ENCODE results near the gene STK38L. TPM values are rescaled to one million over a fixed set of nuclear protein-coding genes. Genes with fewer than 3 reads are reported as not detected.

STK38L gene
- polyA plus RNA-seq, 2 of the 4 experiments (the other 2 are of a cell fraction), result 17.3 to 32.2 TPM

- FAIRE-seq, result no peak
- TF ChIP-seq KDM1A (IDR thresholded peaks at IDR 0.05; ENCODE audit: low read depth), result no peak
- TF ChIP-seq PHF8 (IDR thresholded peaks at IDR 0.05; ENCODE audit: borderline replicate concordance, low read depth), result no peak
- no peak for TF ChIP-seq SMC3 (IDR thresholded peaks at IDR 0.05)
- TF ChIP-seq ZC3H11A (IDR thresholded peaks at IDR 0.05), result no peak
- no peak for TF ChIP-seq HEYL (CRISPR knock-in tag; IDR thresholded peaks at IDR 0.05)
- no peak for TF ChIP-seq JUN (IDR thresholded peaks at IDR 0.05)
- TF ChIP-seq CHD4 (IDR thresholded peaks at IDR 0.05; ENCODE audit: borderline replicate concordance), result no peak
- no peak for TF ChIP-seq KDM5A (IDR thresholded peaks at IDR 0.05)
- no peak for TF ChIP-seq NFE2L2 (conservative IDR thresholded peaks at IDR 0.05; ENCODE audit: low read length)
- TF ChIP-seq ZNF302 (CRISPR knock-in tag; IDR thresholded peaks at IDR 0.05), result no peak
- TF ChIP-seq BHLHE40 (IDR thresholded peaks at IDR 0.05; ENCODE audit: low read depth, low read length), result no peak
- no peak for TF ChIP-seq HOXB13 (CRISPR knock-in tag; IDR thresholded peaks at IDR 0.05; ENCODE audit: low read depth)
- TF ChIP-seq ESRRA (IDR thresholded peaks at IDR 0.05; ENCODE audit: borderline replicate concordance, low read length), result no peak
- no peak for TF ChIP-seq TP53 (CRISPR knock-in tag; IDR thresholded peaks at IDR 0.05)
- no peak for TF ChIP-seq REST (IDR thresholded peaks at IDR 0.05)
- Histone ChIP-seq H3K4me1 (peaks cover 54% of the 10 kb centered on the region), H3K4me3 (no peak overlapping the region), H3K9me3 (no peaks in the 10 kb centered on the region), H3K27ac (no peak overlapping the region), H3K4me2 (peak overlapping the region; percentile 92)
- no peak for DNase-seq (ENCODE audit: low read depth in 1 of 2, low spot score in 1 of 2)
- WGBS (ENCODE audit: missing lambda C conversion rate), result 81% methylated on average over 6 of the region's 6 CpGs
- CTCF ChIA-PET, result no interaction called here
- POLR2A ChIA-PET, result no interaction called here
- no peak for ATAC-seq
Observed at GRCh38 chr12:27334721-27335082, 90.6 kb downstream of the STK38L start.

GRCh38 chr12:27335364-27336281 is 91.5 kb downstream of the STK38L start:
- FAIRE-seq (no peak), ATAC-seq (no peak), DNase-seq (ENCODE audit: low read depth in 1 of 2, low spot score in 1 of 2) (no peak)
- ChIA-PET POLR2A (no interaction called here), CTCF (interaction anchor here (0.8 to 0.9 kb wide), 2 partner anchors 14 to 320 kb away, joined by 3 read pairs; no protein-coding TSS in a partner anchor)
- no peak overlapping the region for H3K4me3 ChIP-seq
- peak overlapping the region; percentile 92 for H3K4me2 ChIP-seq
- H3K27ac ChIP-seq, result 0 out of 6 replicates have a peak overlapping the region, but pooled peaks of 1 of the 2 experiments have one; percentile 13
- H3K4me1 ChIP-seq, result peaks cover 52% of the 10 kb centered on the region
- no peak for TF ChIP-seq GATA3 (IDR thresholded peaks at IDR 0.05; ENCODE audit: borderline replicate concordance)
- no peak for TF ChIP-seq TFCP2L1 (CRISPR knock-in tag; IDR thresholded peaks at IDR 0.05)
- TF ChIP-seq HES2 (IDR thresholded peaks at IDR 0.05), result no peak
- no peak for TF ChIP-seq JUN (IDR thresholded peaks at IDR 0.05)
- TF ChIP-seq FOSB (CRISPR knock-in tag; IDR thresholded peaks at IDR 0.05), result no peak
- no peak for TF ChIP-seq HEYL (CRISPR knock-in tag; IDR thresholded peaks at IDR 0.05)
- TF ChIP-seq EHF (CRISPR knock-in tag; IDR thresholded peaks at IDR 0.05), result no peak
- no peak for TF ChIP-seq CBX2 (IDR thresholded peaks at IDR 0.05; ENCODE audit: borderline replicate concordance, low read depth)
- no peak for TF ChIP-seq E2F6 (IDR thresholded peaks at IDR 0.05; ENCODE audit: borderline replicate concordance, low read depth)
- no peak for TF ChIP-seq KDM1A (IDR thresholded peaks at IDR 0.05; ENCODE audit: low read depth)
- no peak for TF ChIP-seq HOXA7 (CRISPR knock-in tag; IDR thresholded peaks at IDR 0.05)
- no peak for TF ChIP-seq ZSCAN20 (CRISPR knock-in tag; IDR thresholded peaks at IDR 0.05)
- no peak for TF ChIP-seq CHD4 (IDR thresholded peaks at IDR 0.05; ENCODE audit: borderline replicate concordance)
- no peak for TF ChIP-seq EP300 (IDR thresholded peaks at IDR 0.05)
- no peak for TF ChIP-seq RFX5 (IDR thresholded peaks at IDR 0.05)
- TF ChIP-seq CHD2 (IDR thresholded peaks at IDR 0.05; ENCODE audit: low read length, partially characterized antibody), result no peak
- TF ChIP-seq NPAS2 (CRISPR knock-in tag; IDR thresholded peaks at IDR 0.05; ENCODE audit: borderline replicate concordance), result no peak
- no peak for TF ChIP-seq USF2 (IDR thresholded peaks at IDR 0.05)
- TF ChIP-seq EHMT2 (IDR thresholded peaks at IDR 0.05; ENCODE audit: low read depth), result no peak
- no peak for TF ChIP-seq MAZ (IDR thresholded peaks at IDR 0.05; ENCODE audit: borderline replicate concordance, low read depth, low read length)
- H3K9me3 ChIP-seq, result no peaks in the 10 kb centered on the region
- 54% methylated on average over 5 of the region's 5 CpGs for WGBS (ENCODE audit: missing lambda C conversion rate)

All from A549 (cell line).